Breast epithelium (tissue), 4 donors: ENCODE measurements around the gene SIK3. TPM values are rescaled to one million over a fixed set of nuclear protein-coding genes. Genes with fewer than 3 reads are reported as not detected.

Experiments used
- DNase-seq, 2 donors: peaks; one replicate each; pipeline ENCODE4 v3.0.0-alpha.2; 2019; ENCODE audit warnings: low spot score in 2 of 2
- H3K27ac ChIP-seq, 2 donors: fragments of 200-600 bp; sonication (generic) in 1 of 2; one replicate each; pipeline ENCODE4 v1.5.1; 2016 to 2019; ENCODE audit warnings: mild to moderate bottlenecking in 1 of 2
- H3K27me3 ChIP-seq, 2 donors: fragments of 200-600 bp; sonication (generic) in 1 of 2; one replicate each; pipeline versions ENCODE4 v1.5.1 to v1.6.0; 2017 to 2019; ENCODE audit warnings: control low read depth in 1 of 2, mild to moderate bottlenecking in 1 of 2
- H3K36me3 ChIP-seq: fragments of 200-600 bp; one replicate; pipeline ENCODE4 v1.5.1; 2019
- H3K4me1 ChIP-seq, 2 donors: fragments of 200-600 bp; sonication (generic); one replicate each; pipeline ENCODE4 v1.5.1; 2016 to 2019; ENCODE audit warnings: control low read depth in 1 of 2
- H3K4me3 ChIP-seq, 3 donors: fragments of 200-600 bp; sonication (generic); 1 replicate in 2 of 3; 2 replicates in 1 of 3; pipeline ENCODE4 v1.5.1; 2016 to 2019; ENCODE audit warnings: mild to moderate bottlenecking in 3 of 3, moderate library complexity in 2 of 3
- H3K9me3 ChIP-seq, 2 donors: fragments of 200-600 bp; sonication (generic) in 1 of 2; one replicate each; pipeline ENCODE4 v1.5.1; 2016 to 2019; ENCODE audit warnings: control low read depth in 1 of 2
- POLR2A ChIP-seq: fragments of 450-650 bp; IDR thresholded peaks from one replicate; pipeline ENCODE4 v1.6.1; 2016; ENCODE audit warnings: antibody characterized with exemption, mild to moderate bottlenecking, moderate library complexity
- POLR2AphosphoS5 ChIP-seq, 3 donors: sonication (generic); formaldehyde crosslinking; IDR thresholded peaks; one replicate each; pipeline ENCODE4 v1.6.1; 2017; ENCODE audit warnings: antibody characterized with exemption in 3 of 3
- intact Hi-C: fragments of 100-400 bp; cut with DNase I; formaldehyde crosslinking; loops from one replicate; pipeline ENCODE4 v1.15.1; 2023; ENCODE audit warnings: low total_unique reads
- total RNA-seq, 3 donors: library from RNA; depleted of rRNA; stranded (reverse); fragments of >200 nt; gene quantifications; one replicate each; pipeline ENCODE4 v1.1.0, GENCODE V29; 2016
- TF ChIP-seq, protein P1 (sequence below), 3 donors: fragments of 450-650 bp; IDR thresholded peaks; one replicate each; pipeline ENCODE4 v1.5.1; 2016 to 2017; ENCODE audit warnings: antibody characterized with exemption in 3 of 3, mild to moderate bottlenecking in 3 of 3, moderate library complexity in 3 of 3

SIK3 gene
- total RNA-seq, 3 donors from 2014 or later = 26.9 to 110 (median 57.0) TPM

DNA sequence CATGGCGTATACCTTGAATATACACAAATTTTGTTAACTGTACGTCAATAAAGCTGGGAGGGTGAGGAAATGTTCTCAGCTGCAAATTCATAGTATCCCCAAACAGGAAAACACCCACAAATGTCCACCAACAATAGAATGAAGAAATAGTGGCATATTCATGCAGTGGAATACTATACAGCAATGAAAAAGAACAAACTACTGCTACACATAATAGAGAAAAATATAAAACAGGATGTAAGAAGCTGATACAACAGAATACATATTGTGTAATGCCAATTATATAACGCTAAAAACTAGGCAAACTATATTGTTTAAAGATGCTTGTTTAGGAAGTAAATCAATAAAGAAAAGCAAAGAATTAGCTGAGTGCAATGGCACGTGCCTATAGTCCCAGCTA lies 81.5 kb downstream of the SIK3 start:
- H3K27ac ChIP-seq = no peak overlapping the region
- no peak overlapping the region for H3K4me3 ChIP-seq
- no peaks in the 10 kb centered on the region for H3K27me3 ChIP-seq
- no peaks in the 10 kb centered on the region for H3K4me1 ChIP-seq
- TF ChIP-seq POLR2A (no peak), POLR2AphosphoS5 (IDR thresholded peaks at IDR 0.05) (no peak)
- TF ChIP-seq, protein P1, sequence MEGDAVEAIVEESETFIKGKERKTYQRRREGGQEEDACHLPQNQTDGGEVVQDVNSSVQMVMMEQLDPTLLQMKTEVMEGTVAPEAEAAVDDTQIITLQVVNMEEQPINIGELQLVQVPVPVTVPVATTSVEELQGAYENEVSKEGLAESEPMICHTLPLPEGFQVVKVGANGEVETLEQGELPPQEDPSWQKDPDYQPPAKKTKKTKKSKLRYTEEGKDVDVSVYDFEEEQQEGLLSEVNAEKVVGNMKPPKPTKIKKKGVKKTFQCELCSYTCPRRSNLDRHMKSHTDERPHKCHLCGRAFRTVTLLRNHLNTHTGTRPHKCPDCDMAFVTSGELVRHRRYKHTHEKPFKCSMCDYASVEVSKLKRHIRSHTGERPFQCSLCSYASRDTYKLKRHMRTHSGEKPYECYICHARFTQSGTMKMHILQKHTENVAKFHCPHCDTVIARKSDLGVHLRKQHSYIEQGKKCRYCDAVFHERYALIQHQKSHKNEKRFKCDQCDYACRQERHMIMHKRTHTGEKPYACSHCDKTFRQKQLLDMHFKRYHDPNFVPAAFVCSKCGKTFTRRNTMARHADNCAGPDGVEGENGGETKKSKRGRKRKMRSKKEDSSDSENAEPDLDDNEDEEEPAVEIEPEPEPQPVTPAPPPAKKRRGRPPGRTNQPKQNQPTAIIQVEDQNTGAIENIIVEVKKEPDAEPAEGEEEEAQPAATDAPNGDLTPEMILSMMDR (IDR thresholded peaks at IDR 0.05) = no peak
- H3K36me3 ChIP-seq = no peaks in the 10 kb centered on the region
- no peaks in the 10 kb centered on the region for H3K9me3 ChIP-seq
- no peak for DNase-seq
- intact Hi-C loops = no loop called here

DNA sequence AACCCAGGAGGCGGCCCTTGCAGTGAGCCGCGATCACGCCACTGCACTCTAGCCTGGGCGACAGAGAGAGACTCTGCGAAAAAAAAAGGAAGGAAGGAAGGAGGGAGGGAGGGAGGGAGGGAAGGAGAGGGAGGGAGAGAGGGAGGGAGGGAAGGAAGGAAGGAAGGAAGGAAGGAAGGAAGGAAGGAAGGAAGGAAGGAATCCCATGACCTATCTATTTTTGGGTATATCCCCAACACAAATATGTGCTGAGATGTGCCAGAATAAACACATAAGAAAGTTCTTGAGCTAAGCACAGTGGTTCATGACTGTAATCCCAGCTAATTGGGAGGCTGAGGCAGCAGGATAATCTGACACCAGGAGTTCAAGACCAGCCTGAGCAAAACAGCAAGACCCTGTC lies 82.0 kb downstream of the SIK3 start:
- Histone ChIP-seq H3K36me3 (no peaks in the 10 kb centered on the region), H3K27ac (no peak overlapping the region), H3K4me3 (no peak overlapping the region), H3K4me1 (no peaks in the 10 kb centered on the region), H3K27me3 (no peaks in the 10 kb centered on the region), H3K9me3 (no peaks in the 10 kb centered on the region)
- TF ChIP-seq, protein P1 (IDR thresholded peaks at IDR 0.05) = no peak
- TF ChIP-seq POLR2A = no peak
- TF ChIP-seq POLR2AphosphoS5 (IDR thresholded peaks at IDR 0.05) = no peak
- intact Hi-C loops = no loop called here
- no peak for DNase-seq

DNA sequence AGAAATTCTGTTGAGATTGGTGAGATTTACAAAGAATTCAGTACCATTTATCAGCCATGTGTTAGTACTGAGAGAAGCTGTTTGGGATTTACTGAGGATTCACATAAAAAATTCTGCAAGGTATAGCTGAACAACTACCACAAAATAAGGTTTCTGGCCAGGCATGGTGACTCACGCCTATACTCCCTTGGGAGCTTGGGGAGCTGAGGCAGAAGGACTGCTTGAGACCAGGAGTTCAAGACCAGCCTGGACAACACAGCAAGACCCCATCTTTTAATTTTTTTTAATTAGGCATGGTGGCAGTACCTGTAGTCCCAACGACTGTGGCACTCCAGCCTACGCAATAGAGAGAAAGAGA lies 86.7 kb downstream of the SIK3 start:
- Histone ChIP-seq H3K27me3 (no peaks in the 10 kb centered on the region), H3K9me3 (no peaks in the 10 kb centered on the region), H3K27ac (peak overlapping the region in 1 of 2 donors; percentile 11), H3K4me1 (no peaks in the 10 kb centered on the region), H3K4me3 (no peak overlapping the region), H3K36me3 (no peaks in the 10 kb centered on the region)
- DNase-seq = no peak
- TF ChIP-seq POLR2A (no peak), POLR2AphosphoS5 (IDR thresholded peaks at IDR 0.05) (no peak)
- TF ChIP-seq, protein P1 (IDR thresholded peaks at IDR 0.05) = no peak
- intact Hi-C loops = no loop called here

DNA sequence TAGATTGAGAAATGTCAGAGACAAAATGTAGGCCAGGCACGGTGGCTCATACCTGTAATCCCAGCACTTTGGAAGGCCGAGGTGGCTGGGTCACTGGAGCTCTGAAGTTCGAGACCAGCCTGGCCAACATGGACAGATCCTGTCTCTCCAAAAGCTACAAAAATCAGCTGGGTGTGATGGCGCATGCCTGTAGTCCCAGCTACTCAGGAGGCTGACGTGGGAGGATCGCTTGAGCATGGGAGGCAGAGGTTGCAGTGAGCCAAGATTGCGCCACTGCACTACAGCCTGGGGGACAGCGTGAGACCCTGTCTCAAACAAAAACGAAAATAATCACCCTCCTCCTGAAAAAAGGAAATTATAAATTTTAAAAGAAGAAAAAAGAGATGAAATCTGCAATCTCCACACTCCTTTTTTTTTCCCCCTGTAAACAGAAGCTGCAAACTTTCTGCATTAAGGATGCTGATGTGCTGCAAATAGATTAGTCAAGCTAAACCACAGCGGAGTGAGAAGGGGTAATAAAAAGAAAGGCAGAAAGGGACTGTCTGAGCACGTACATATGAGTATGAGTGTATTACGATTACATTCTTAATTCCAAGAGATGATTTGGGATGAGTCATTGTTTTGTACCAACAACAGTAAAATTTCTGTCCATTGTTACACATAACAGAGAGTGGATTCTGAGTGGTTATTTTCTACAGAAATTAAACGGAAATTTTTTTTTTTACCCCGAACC lies 87.3 kb downstream of the SIK3 start:
- Histone ChIP-seq H3K36me3 (no peaks in the 10 kb centered on the region), H3K4me1 (no peaks in the 10 kb centered on the region), H3K27me3 (no peaks in the 10 kb centered on the region), H3K27ac (no peak overlapping the region), H3K9me3 (no peaks in the 10 kb centered on the region), H3K4me3 (no peak overlapping the region)
- no peak for DNase-seq
- TF ChIP-seq, protein P1 (IDR thresholded peaks at IDR 0.05) = no peak
- intact Hi-C loops = no loop called here

DNA sequence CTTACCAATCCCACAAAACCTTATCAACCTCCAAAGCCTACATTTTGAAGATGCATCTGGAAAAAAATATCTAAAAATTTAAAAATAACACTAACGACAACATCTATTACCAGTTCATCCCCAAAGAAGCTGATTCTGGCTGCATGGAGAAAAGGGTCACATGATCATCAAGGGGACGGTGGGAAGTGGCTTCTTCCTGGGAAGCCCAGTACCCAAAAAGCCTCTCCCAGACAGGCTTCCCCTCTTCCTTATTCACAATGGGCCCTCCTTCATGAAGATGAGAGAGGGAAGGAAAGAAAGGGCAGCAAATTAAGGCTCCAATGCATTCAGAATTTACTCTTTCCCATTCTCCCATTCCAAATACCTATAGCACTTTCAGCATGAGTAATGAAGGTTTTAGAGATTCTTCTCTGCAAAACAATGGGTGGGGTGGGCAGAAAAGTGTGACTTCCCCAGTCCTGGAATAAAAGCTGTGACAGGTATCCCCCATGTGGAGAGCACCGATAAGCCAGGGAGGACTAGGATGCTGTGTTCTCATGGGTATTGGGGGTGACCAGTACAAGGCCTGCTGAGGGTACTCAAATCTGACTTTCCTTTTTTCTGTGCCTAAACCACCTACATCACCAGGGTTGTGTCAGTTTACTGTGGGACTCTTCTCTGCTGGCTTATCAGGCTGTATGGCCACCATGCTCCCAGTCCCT lies 88.2 kb downstream of the SIK3 start:
- intact Hi-C loops = loop anchor here (2.0 kb wide), 1 partner anchor 37 kb away; no protein-coding TSS in a partner anchor
- no peaks in the 10 kb centered on the region for H3K27me3 ChIP-seq
- H3K36me3 ChIP-seq = no peaks in the 10 kb centered on the region
- no peak overlapping the region for H3K4me3 ChIP-seq
- TF ChIP-seq POLR2AphosphoS5 (IDR thresholded peaks at IDR 0.05) (no peak), POLR2A (no peak)
- TF ChIP-seq, protein P1 (IDR thresholded peaks at IDR 0.05) = no peak
- H3K9me3 ChIP-seq = no peaks in the 10 kb centered on the region
- no peaks in the 10 kb centered on the region for H3K4me1 ChIP-seq
- peak overlapping the region in 1 of 2 donors; percentile 10 for H3K27ac ChIP-seq
- DNase-seq = no peak
